HL-60 (cell line): ENCODE measurements around the gene VSX2.

Source experiments
- CTCF ChIP-seq: IDR thresholded peaks from one replicate; pipeline ENCODE4 v1.5.1; 2011; ENCODE audit warnings: low read length, control low read depth, inconsistent platforms; ENCODE audit not compliant: insufficient read depth
- GABPA ChIP-seq: IDR thresholded peaks from 2 replicates; pipeline ENCODE4 v1.6.1; 2012; ENCODE audit warnings: low read depth
- POLR2AphosphoS5 ChIP-seq: IDR thresholded peaks from 2 replicates; pipeline ENCODE4 v1.6.1; 2012; ENCODE audit warnings: low read depth
- REST ChIP-seq: IDR thresholded peaks from 2 replicates; pipeline ENCODE4 v1.6.1; 2012; ENCODE audit warnings: low read depth; ENCODE audit not compliant: insufficient replicate concordance

GRCh38 chr14:74242021-74242779 lies 3.0 kb downstream of the VSX2 start:
- TF ChIP-seq CTCF (no peak), POLR2AphosphoS5 (no peak), GABPA (no peak), REST (no peak)
